ENCODE data around the gene DRICH1. TPM values are rescaled to one million over a fixed set of nuclear protein-coding genes. Genes with fewer than 3 reads are reported as not detected.
"Not testable (repeated sequence)": the region's sequence is repeated elsewhere in the genome, so short reads cannot be mapped to it uniquely, and the experiment has no call there.

Gene DRICH1
- total RNA-seq, 1 experiment from 2014 or later, result not detected

DNA sequence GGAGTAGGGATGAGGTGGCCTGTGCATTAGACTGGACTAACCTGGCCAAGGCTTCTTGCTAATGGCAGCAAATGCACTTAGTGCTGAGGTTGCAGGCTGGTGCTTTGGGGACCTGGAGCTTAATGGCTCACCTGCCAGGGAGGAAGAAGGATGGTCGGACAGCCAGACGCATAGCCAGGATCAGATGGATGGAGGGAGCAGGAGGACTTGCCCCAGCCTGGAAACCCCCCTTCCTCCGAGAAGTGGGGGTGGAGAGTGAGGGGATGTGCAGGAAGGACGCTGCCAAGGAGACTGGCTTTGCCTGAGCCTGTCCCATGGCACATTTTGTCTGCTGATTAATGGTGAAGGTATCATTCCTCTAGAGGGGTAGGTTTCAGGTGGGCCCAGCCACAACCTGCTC is 69.9 kb downstream of the DRICH1 start:
- DNase-seq (ENCODE audit: low read depth, low spot score) (no peak), ATAC-seq (no peak)
- H3K4me3 ChIP-seq (ENCODE audit: low read depth in 2 of 2, low read length in 2 of 2), result no peak overlapping the region
- BruUV-seq (replicated peaks), result no TSS peak
- TF ChIP-seq CTCF (IDR thresholded peaks at IDR 0.05) (no peak), SIN3A (IDR thresholded peaks at IDR 0.05; ENCODE audit: borderline replicate concordance, insufficient read depth, low read depth, low read length) (no peak), POLR2AphosphoS5 (IDR thresholded peaks at IDR 0.05; ENCODE audit: low read depth, low read length) (no peak), REST (IDR thresholded peaks at IDR 0.05; ENCODE audit: insufficient read depth in 1 of 2, low read depth in 2 of 2, low read length in 1 of 2) (no peak), TCF7L2 (IDR thresholded peaks at IDR 0.05; ENCODE audit: low read depth, low read length) (no peak)
- in situ Hi-C loops (cut with HindIII; ENCODE audit: low pct_unique_long_range_greater_than_20kb, low sequenced_read_pairs), result no loop called here
- H3K4me1 ChIP-seq (ENCODE audit: control insufficient read depth, insufficient read depth, low read length), result no peaks in the 10 kb centered on the region
- CTCF ChIA-PET, result no interaction called here
- no peaks in the 10 kb centered on the region for H3K27me3 ChIP-seq (ENCODE audit: control insufficient read depth, insufficient read depth, low read length)
- no peak overlapping the region for H3K27ac ChIP-seq (ENCODE audit: low read length)
- POLR2A ChIA-PET, result interaction anchor here (0.6 kb wide), 1 partner anchor 296 kb away, joined by 4 read pairs; no protein-coding TSS in a partner anchor
- intact Hi-C loops (cut with micrococcal nuclease; ENCODE audit: unreplicated experiment), result no loop called here
- H3K36me3 ChIP-seq (ENCODE audit: control insufficient read depth, insufficient read depth, low read length), result no peaks in the 10 kb centered on the region
- no peaks in the 10 kb centered on the region for H3K9me3 ChIP-seq (ENCODE audit: control insufficient read depth, insufficient read depth, low read depth, low read length)

- H3K27ac ChIP-seq (ENCODE audit: low read length); POLR2A ChIA-PET; H3K4me1 ChIP-seq (ENCODE audit: control insufficient read depth, insufficient read depth, low read length); H3K36me3 ChIP-seq (ENCODE audit: control insufficient read depth, insufficient read depth, low read length); H3K27me3 ChIP-seq (ENCODE audit: control insufficient read depth, insufficient read depth, low read length); intact Hi-C loops (cut with micrococcal nuclease; ENCODE audit: unreplicated experiment); H3K9me3 ChIP-seq (ENCODE audit: control insufficient read depth, insufficient read depth, low read depth, low read length); ATAC-seq; DNase-seq (ENCODE audit: low read depth, low spot score); H3K4me3 ChIP-seq (ENCODE audit: low read depth in 2 of 2, low read length in 2 of 2); BruUV-seq (replicated peaks); in situ Hi-C loops (cut with HindIII; ENCODE audit: low pct_unique_long_range_greater_than_20kb, low sequenced_read_pairs); CTCF ChIA-PET: not testable (repeated sequence)
Measured at GRCh38 chr22:23561025-23561510, 71.1 kb downstream of the DRICH1 start.

DNA sequence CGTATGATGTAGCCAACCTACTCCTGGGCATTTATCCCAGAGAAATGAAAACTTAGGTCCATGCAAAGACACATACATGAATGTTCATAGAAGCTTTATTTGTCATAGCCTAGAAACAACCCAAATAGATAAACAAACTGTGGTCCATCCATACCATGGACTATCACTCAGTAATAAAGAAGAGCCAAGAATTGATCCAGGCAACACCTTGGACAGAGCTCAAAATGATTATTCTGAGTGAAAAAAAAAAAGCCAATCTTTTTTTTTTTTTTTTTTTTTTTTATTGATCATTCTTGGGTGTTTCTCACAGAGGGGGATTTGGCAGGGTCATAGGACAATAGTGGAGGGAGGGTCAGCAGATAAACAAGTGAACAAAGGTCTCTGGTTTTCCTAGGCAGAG is 71.9 kb downstream of the DRICH1 start:
- in situ Hi-C loops (cut with HindIII; ENCODE audit: low pct_unique_long_range_greater_than_20kb, low sequenced_read_pairs); H3K4me1 ChIP-seq (ENCODE audit: control insufficient read depth, insufficient read depth, low read length); H3K36me3 ChIP-seq (ENCODE audit: control insufficient read depth, insufficient read depth, low read length); BruUV-seq (replicated peaks); CTCF ChIA-PET; POLR2A ChIA-PET; H3K27me3 ChIP-seq (ENCODE audit: control insufficient read depth, insufficient read depth, low read length); H3K27ac ChIP-seq (ENCODE audit: low read length); H3K4me3 ChIP-seq (ENCODE audit: low read depth in 2 of 2, low read length in 2 of 2); intact Hi-C loops (cut with micrococcal nuclease; ENCODE audit: unreplicated experiment); DNase-seq (ENCODE audit: low read depth, low spot score); H3K9me3 ChIP-seq (ENCODE audit: control insufficient read depth, insufficient read depth, low read depth, low read length); ATAC-seq: not testable (repeated sequence)

Other genes with a start within 250 kb of the DRICH1 start
- not detected for gene IGLL1, start 52.0 kb downstream of the DRICH1 start, total RNA-seq (2021; ENCODE audit: unreplicated experiment)
- not detected for gene RGL4, start 58.7 kb upstream of the DRICH1 start, total RNA-seq (2021; ENCODE audit: unreplicated experiment)
- 3.2 TPM for gene ZNF70, start 118.8 kb upstream of the DRICH1 start, total RNA-seq (2021; ENCODE audit: unreplicated experiment)
- not detected for gene VPREB3, start 122.1 kb upstream of the DRICH1 start, total RNA-seq (2021; ENCODE audit: unreplicated experiment)
- gene C22orf15, start 130.7 kb upstream of the DRICH1 start, total RNA-seq (2021; ENCODE audit: unreplicated experiment), result not detected
- 84.4 TPM for gene CHCHD10, start 135.7 kb upstream of the DRICH1 start, total RNA-seq (2021; ENCODE audit: unreplicated experiment)
- 3.0 TPM for gene MMP11, start 140.5 kb upstream of the DRICH1 start, total RNA-seq (2021; ENCODE audit: unreplicated experiment)
- 70.2 TPM for gene SMARCB1, start 154.6 kb upstream of the DRICH1 start, total RNA-seq (2021; ENCODE audit: unreplicated experiment)
- 1.0 TPM for gene DERL3, start 206.7 kb upstream of the DRICH1 start, total RNA-seq (2021; ENCODE audit: unreplicated experiment)
- gene SLC2A11, start 225.6 kb upstream of the DRICH1 start, total RNA-seq (2021; ENCODE audit: unreplicated experiment), result 33.8 TPM